Superior temporal gyrus (tissue), 1 donor: ENCODE data around the gene OSBPL2.

Source experiments
- DNase-seq: peaks from one replicate; pipeline ENCODE4 v3.0.0-alpha.2; 2016; ENCODE audit errors: extremely low spot score

OSBPL2 gene

GRCh38 chr20:62339647-62340062 is 101.3 kb downstream of the OSBPL2 start:
- DNase-seq: no peak

GRCh38 chr20:62342910-62343309 is 104.6 kb downstream of the OSBPL2 start:
- no peak for DNase-seq

- DNase-seq: no peak
These were observed 105.8 kb downstream of the OSBPL2 start for GRCh38 chr20:62344092-62344491.

- no peak for DNase-seq
These were observed 106.5 kb downstream of the OSBPL2 start for GRCh38 chr20:62344782-62345181.
